ENCODE measurements around the gene CLDN11. TPM values are rescaled to one million over a fixed set of nuclear protein-coding genes. Genes with fewer than 3 reads are reported as not detected.

Gene CLDN11
- total RNA-seq, 1 donor from 2014 or later = 27.6 TPM

DNA sequence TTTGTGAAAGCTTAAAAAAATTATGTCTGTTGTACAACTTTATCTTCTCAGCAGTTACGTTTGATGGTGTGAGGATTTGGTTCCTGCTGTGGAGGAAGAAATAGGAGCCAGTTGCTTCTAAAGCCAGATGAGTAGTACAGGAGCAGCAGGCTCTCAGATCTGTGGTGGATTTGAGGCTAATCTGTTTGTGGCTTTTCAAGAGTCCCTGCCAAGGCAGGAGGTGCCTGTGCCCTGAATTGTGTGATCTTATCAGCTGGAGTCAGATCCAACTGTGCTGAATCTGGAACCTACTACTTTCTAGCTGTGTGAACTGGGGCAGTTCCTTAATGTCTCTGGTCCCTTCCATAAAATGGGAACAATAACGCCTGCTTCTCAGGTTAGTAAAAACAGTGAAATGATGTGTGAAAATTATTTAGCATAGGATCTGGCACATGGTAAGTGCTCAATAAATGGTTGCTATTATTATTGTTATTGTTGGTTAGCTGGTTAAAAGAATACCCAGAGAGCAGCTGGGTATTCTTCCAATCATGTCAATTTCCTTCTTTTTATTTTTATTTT lies 7.7 kb downstream of the CLDN11 start:
- DNase-seq (ENCODE audit: low read depth in 2 of 2) = no peak

DNA sequence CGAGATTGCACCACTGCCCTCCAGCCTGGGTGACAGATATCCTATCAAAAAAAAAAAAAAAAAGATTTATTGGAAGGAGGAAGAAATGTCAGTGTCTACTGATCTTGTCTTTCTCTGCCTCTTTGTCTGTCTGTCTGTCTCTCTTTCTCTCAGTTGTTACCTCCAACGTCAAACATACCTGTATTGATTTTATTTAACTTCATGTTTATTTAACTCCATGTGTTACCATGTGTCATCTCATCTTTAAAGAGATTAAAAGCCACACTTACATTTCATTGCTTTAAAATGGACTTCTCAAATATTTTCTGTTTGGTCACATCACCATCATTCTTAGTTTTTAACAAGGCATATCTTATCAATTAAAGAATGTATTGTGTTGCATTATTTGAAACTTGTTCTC lies 9.4 kb downstream of the CLDN11 start:
- no peak for DNase-seq (ENCODE audit: low read depth in 2 of 2)

DNA sequence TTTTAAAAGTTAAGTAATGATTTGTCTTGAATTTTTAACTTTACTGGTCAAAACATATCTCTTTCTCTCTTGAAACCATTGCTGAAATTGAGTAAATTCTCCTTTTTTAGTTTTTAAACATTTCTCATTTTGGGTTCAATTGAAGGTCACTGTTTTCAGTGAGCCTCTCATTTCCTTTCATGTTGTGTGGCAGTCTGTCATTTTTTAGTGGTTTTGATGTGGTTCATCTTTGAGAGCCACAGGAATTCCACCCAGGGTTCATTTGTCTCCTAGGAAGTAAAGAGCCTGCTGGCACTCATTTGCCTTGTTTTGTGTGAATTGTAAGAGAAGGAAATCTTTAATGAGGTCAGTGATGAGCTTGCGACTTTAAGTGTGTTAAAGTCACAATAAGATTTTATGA lies 10.4 kb downstream of the CLDN11 start:
- DNase-seq (ENCODE audit: low read depth in 2 of 2) = peak; percentile 28 to 60

DNA sequence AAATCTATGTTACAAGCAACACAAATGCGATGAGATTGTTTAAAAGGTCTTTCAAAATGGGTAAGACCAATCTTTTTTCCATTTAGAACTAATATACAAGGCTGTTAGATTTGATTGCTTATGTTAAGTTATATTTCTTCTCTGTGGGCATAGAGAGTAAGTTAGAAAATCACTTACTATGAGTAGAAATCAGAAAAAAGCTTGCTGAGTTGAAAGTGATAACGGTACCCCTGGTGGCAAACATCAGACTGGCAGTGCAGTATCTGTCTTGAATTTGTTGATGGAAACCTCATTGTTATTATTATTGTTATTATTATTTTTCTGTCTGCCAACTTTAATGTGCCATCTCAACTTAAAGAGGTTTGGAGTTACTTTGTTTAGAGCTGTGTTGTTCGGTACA lies 12.4 kb downstream of the CLDN11 start:
- DNase-seq (ENCODE audit: low read depth in 2 of 2) = no peak

DNA sequence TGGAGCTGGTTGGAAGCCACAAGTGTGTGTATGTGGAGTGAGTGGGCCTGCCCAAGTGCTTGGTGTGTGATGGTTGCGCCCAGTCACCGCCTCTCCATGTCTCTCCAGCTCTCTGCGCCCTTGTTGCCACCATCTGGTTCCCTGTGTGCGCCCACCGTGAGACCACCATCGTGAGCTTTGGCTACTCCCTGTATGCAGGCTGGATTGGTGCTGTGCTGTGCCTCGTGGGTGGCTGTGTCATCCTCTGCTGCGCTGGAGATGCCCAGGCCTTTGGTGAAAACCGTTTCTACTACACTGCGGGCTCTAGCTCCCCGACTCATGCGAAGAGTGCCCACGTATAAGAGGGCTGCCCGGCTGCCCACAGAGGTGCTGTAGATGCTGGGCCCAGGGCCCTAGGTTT lies 13.7 kb downstream of the CLDN11 start:
- no peak for DNase-seq (ENCODE audit: low read depth in 2 of 2)

DNA sequence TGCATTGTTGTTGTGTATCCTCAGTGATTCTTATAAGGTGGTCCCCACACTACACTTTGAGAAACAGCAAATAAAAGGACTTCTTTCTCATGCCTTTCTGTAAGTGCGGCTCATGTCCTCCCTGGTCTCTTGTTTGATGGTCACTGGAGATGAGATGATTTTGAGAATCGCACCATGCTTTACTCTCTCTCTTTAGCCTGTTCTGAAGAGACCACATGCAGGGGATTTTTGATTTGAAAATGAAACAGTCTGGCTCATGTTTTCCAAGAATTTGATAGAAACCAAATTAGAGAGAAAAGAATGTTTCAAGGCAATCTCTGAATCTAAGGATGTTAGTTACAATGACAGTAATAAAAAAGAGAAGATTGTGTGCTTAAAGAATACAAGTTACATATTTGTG lies 18.0 kb downstream of the CLDN11 start:
- no peak for DNase-seq (ENCODE audit: low read depth in 2 of 2)

DNA sequence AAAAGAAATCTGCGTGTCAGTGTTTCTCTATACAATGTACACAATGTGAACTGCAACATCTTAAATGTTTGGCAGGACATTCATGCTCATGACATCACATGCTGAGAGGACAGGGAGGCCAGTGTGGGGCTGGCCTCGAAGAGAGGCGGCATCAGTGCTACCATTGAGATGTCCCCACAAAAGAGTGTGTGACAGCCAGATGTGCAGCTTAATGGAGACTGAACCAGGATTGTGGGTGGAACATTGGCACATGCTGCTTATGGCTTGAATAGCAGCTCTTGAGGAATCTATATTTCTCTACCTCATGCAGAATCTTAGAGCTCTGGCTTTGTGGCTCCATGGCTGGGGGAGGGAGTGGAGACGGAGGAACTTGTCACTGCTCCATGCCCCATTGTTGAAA lies 18.5 kb downstream of the CLDN11 start:
- DNase-seq (ENCODE audit: low read depth in 2 of 2) = no peak

DNA sequence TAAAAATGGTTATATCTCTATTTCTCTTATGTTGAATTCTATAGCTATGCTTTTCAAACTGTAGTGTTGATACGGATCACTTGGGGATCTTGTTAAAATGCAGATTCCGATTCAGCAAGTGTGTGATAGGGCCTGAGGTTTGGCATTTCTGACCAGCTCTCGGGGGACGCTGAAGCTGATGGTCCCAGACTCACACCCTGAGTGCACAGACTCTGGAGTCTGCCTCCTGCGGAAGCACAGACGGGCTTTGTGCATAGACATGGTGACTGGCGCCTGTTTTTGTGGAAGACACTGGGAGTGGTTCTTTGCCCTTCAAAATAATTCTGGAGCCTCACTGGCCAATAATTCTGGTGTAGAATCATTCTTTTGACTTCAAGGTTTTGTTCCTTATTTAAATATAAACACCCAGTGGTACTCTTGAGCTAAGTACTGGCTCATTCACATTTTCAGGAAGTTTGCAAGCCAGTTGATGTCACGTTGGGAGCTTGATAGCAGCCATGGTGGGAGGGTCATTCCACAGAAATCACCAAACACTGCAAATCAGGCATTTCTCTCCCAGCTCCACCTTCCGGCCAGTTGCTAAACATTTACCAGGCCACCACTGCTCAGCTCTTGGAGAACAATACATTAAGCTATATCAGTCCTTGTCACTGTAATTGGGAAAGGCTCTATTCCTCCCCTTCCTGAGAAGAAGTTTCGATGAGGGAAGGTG lies 19.2 kb downstream of the CLDN11 start:
- DNase-seq (ENCODE audit: low read depth in 2 of 2) = peak in 1 of 2 donors; percentile 37

DNA sequence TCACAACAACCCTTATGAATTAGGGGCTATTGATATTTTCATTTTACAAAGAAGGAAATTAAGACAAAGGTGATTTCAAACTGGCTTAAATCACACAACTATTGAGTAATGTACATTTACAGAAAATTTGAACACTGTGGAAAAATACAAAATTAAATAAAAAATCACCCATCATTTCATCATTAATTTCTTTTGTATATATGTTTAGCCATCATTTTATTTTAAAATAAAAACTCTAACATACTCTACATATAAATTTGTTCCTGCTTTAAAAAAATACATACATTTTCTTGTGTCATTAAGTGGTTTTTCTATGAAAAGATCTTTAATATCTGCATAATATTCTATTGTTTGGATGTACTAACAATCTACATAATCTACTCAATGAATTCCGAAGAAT lies 20.2 kb downstream of the CLDN11 start:
- no peak for DNase-seq (ENCODE audit: low read depth in 2 of 2)

DNA sequence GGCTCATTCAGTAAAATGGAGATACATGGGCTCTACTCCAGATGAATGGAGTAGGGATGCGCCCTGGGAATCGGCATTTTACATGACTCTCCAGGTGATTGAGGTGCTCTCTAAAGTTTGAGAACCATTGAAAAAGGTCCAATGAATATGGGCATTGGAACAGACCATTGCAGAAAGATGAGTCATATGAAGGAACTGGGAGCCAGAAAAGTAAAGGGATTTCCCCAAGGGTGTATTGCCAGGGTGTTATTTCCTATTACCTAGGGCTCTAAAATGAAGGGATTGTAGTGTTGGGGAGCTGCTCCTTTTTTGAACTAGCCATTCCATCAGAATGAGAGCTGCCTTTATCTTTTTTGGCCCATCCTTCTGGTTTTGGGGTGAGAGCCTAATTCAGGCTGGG lies 21.7 kb downstream of the CLDN11 start:
- DNase-seq (ENCODE audit: low read depth in 2 of 2) = peak in 1 of 2 donors; percentile 52

DNA sequence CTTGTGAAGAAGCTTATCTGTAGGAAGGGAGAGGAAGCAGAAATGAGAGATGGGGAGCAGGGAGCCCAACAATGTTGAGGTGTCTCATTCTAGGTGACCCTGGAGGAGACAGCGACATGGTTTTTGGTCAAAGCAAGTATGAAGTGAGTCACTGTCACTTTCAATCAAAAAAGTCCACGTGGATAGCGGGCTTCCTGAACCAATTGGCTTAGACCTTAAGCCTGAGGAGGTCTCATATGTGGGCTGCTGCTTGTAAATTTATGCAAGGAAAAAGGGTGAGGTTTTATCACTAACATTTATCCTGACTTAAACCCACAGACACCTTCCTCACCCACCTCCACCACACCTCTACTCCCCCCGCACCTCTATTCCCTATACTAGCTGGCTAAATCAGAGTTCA lies 22.7 kb downstream of the CLDN11 start:
- no peak for DNase-seq (ENCODE audit: low read depth in 2 of 2)

DNA sequence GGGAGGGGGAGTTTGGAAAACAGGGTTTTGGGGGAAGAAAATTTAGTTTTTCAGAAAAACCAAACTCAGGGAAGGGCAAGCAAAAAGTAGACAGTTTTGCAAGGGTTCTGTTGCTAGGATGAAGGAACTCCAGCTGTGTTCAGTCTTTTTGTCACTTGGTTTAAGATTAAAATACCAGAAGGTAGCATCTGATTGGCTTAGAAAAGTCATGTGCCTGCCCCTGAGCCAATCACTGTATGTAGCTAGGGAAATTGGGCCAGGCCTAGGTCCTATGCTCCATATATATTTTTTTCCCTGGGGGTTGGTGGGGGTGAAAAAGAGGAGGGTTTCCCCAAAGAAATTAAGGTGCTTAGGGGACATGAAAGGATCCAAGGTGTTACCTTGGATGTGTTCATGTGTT lies 24.3 kb downstream of the CLDN11 start:
- no peak for DNase-seq (ENCODE audit: low read depth in 2 of 2)

DNA sequence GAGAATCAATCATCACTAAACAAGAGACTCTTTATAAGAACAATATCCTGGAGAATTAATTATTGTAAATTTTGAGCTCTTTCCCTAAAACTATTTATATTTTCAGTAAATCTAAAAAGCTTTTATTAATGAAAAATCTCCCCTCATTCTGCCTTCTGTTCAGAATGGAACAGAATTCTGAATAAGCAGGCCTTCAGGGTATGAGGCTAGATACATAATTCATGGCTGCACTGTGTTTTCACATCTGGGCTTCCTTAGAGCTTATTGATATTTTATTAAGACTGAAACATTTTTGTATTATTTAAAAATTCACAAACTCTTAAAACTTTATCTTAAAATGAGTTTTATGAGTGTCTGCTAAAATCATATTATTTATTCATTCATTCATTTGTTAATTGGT lies 24.8 kb downstream of the CLDN11 start:
- DNase-seq (ENCODE audit: low read depth in 2 of 2) = no peak

DNA sequence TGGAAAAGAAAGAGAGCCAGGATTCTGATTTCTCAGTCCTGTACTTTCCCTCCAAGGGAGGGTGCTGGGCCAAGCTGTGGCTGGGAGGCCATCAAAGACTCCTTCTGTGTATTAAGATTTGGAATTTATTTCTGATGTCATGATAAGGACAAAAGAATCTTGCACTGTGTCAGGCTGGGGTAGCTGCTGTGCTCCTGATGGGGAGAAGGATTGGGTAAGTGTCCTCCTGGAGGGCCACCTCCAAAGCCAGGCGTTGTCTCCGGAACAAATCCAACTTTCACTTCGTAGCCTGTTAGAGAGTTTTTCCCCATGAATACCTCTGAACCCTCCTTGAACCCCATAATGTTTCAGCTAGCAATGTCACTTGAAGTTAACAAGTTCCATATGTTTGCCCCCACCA lies 29.9 kb downstream of the CLDN11 start:
- DNase-seq (ENCODE audit: low read depth in 2 of 2) = no peak

DNA sequence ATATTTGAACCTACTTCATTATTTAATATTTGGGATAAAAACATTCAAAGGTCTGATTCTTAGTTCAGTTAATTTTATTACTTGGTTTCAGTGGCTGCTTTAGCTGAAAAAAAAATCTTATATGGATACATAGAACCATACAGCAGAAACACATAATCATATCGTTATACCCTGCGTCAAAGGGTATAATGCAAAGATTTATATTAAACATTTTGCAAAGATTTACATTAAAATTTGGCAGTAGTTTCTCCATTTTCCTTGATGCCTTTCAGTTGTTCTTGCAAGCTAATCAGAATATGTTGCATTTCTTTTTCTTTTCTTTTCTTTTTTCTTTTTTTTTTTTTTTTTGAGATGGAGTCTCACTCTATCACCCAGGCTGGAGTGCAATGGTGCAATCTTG lies 31.4 kb downstream of the CLDN11 start:
- DNase-seq (ENCODE audit: low read depth in 2 of 2) = no peak

DNA sequence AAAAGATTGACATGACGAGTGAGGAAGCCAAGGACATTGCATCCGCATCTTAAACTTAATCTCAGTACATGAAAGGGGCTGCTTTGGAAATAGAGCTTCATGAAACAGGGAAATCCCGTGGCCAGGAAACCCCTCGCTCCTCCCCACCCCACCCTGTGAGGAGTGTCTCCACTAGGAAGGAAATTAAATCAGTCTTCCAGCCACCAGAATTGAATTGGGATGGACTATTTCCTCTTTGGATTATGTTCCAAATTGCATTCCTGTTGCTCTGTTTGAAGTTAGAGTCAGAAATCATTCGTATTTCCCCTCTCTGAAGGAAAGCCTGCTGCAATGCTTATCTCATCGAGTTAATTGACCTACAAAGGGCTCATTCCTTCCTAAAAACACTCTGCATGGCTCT lies 35.8 kb downstream of the CLDN11 start:
- DNase-seq (ENCODE audit: low read depth in 2 of 2) = peak; percentile 34 to 37

DNA sequence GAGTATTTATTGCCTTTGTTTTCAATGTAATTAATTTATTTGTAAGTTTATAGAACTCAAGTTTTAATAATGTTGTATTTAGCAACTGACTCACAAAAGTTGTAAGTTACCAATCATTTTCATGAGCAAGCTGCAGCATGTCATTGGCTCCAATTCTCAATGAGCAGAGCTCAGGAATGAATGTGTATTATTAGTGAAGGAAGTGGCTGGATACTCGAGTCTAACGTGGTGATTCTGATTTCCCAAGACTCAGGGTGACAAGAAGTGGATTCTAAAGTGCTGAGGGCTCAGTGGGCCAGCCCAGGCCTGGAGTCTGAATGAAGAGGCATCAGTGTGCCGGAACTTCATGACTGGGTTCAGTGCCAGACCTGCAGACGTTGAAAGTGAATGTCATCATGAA lies 39.6 kb downstream of the CLDN11 start:
- no peak for DNase-seq (ENCODE audit: low read depth in 2 of 2)

DNA sequence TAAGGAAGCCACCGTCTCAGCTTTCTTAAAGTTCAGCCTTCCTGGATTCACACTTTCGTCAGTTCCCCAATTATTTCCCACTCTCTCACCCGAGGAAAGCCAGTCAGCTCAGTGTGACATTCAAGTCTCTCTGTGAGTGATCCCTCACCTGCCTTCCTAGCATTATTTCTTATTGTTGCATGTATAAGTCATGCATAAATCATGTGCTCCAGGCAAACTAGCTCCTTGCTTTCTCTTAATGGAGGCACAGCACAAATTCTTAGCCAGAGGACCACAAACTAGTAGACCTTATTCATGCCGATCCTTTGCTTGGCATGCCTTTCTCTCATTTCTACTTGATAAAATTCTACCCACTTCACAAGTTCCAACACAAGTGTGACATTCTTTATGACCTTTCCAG lies 44.3 kb downstream of the CLDN11 start:
- no peak for DNase-seq (ENCODE audit: low read depth in 2 of 2)

DNA sequence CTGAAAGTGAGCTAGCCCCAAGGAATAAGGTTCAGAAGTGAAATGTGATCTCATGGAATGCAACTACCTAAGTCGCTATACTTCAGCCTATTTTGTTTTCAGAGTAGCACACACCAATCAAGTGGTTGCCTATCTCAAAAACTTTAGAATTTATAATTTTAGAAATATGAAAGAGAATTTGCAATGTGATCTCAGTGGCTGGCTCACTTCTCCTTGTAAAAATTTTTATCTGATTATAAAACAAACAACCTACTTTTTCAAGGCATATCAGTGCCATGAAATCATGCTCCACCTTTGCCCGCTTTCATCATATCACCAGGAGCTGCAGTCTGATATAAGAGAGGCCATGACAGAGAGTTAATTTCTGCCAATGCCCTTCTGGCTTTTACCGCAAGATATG lies 47.3 kb downstream of the CLDN11 start:
- DNase-seq (ENCODE audit: low read depth in 2 of 2) = no peak

DNA sequence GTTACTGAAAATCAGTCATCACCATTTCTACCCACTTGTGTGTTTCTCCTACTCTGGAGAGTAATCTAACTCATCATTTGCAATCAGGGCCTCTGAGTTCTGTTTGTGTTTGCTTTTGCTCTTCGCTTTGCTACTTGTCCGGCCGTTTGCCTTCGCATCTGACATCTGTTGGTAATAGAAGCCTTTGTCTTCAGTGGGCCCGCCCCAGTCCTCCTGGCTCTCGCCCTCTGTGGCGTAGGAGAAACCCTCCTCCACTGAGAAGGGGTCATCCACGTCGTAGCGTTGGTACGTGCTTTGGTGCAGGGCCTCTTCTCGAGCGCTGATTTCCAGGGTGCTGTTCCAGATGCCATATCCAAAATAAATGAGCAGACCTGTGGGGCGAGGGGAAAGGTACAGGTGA lies 48.3 kb downstream of the CLDN11 start:
- no peak for DNase-seq (ENCODE audit: low read depth in 2 of 2)

DNA sequence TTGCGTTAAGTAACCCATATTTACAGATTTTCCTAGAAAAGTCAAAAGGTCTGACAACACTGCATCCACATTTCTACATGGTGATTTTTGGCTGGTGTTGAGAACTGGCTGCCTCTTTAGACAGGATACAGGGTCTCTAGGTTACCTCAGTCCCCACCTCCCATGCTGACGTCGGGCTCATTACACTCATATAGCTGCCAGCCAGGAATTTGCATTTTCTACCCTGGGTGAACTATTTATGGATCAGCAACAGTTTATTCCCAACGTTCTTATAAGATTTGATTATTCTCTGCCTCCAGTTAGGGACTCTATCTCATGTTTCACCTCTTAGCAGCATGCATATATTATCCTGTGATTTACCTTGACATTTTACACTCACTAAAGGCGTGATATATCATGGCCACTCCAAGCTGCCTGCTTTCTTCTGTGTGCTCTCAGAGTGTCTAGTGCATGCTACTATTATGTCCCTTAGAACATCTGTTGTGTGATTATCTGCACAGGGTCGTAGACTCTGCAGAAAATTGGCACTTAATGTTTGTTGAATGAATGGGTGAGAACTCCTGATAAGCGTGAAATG lies 49.0 kb downstream of the CLDN11 start:
- peak in 1 of 2 donors; percentile 56 for DNase-seq (ENCODE audit: low read depth in 2 of 2)

DNA sequence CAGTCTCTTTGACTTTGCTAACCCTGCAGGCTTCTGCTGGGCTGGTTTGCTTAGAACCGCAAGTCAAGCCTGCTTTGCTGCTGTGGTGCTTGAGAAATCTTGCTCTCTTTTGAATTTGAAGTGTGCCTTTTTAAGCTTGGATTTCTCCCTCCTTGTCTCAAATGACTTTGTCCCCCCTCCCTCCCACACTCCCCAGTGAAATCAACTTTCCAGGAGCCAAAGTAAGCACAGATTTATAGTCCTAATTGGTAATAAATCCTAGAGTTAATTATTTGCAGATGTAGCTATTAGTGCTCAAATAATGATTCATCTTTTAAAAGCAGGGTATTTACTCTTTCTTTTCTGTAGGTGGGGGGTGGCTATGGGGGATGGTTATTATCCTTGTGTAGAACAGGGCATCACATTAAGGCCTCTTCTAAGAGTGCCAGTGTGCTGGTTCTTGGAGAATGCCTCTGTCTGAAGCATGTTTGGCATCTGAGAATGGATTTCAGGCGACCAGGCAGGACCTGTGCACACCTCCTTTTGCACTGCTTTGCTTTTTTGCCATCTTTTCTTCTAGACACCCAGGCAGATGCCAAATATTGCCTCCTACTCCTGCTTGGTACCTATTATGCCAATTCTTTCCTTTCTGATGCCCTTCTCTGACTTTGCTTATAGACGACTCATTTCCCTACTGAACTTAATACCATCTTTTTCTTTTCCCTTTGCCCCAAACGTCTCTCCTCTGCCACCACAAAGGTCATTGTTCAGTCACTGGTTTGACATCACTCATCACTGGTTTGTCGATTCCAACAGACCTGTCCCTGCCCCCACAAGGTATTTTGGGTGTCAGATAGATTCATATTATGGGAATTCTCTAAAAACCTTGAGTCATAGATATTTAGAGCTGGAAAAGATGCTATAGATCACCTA lies 50.7 kb downstream of the CLDN11 start:
- no peak for DNase-seq (ENCODE audit: low read depth in 2 of 2)
